ENCODE data around the gene CMYA5. TPM values are rescaled to one million over a fixed set of nuclear protein-coding genes. Genes with fewer than 3 reads are reported as not detected.

Gene CMYA5
- total RNA-seq, 2 donors from 2014 or later: 1.6 to 3.3 TPM

GRCh38 chr5:79792463-79792862 lies 102.8 kb downstream of the CMYA5 start:
- intact Hi-C loops (cut with DNase I): no loop called here
- TF ChIP-seq POLR2A (IDR thresholded peaks at IDR 0.05): no peak
- no peak for TF ChIP-seq CTCF (IDR thresholded peaks at IDR 0.05)

GRCh38 chr5:79793304-79793703 lies 103.7 kb downstream of the CMYA5 start:
- intact Hi-C loops (cut with DNase I): no loop called here
- Histone ChIP-seq H3K27me3 (no peaks in the 10 kb centered on the region), H3K27ac (no peak overlapping the region), H3K4me3 (no peak overlapping the region), H3K9me3 (no peaks in the 10 kb centered on the region), H3K4me1 (no peaks in the 10 kb centered on the region), H3K36me3 (replicated peaks in 1 of 2; ENCODE audit: insufficient read depth in 1 of 2, low read depth in 2 of 2) (no peaks in the 10 kb centered on the region)
- ATAC-seq (no peak), DNase-seq (no peak)
- TF ChIP-seq POLR2A (IDR thresholded peaks at IDR 0.05) (no peak), CTCF (IDR thresholded peaks at IDR 0.05) (no peak)
- 86 to 90% methylated on average over 5 to 7 of the region's 7 CpGs for WGBS, 2 donors

More at GRCh38 chr5:79792463-79792862, 102.8 kb downstream of the CMYA5 start:
- H3K27ac ChIP-seq: no peak overlapping the region
- no peak overlapping the region for H3K4me3 ChIP-seq
- ATAC-seq (no peak), DNase-seq (no peak)
- H3K4me1 ChIP-seq: no peaks in the 10 kb centered on the region
- no peaks in the 10 kb centered on the region for H3K36me3 ChIP-seq (replicated peaks in 1 of 2; ENCODE audit: insufficient read depth in 1 of 2, low read depth in 2 of 2)
- H3K27me3 ChIP-seq: no peaks in the 10 kb centered on the region
- H3K9me3 ChIP-seq: no peaks in the 10 kb centered on the region

- ATAC-seq (no peak), DNase-seq (no peak)
- Histone ChIP-seq H3K36me3 (replicated peaks in 1 of 2; ENCODE audit: insufficient read depth in 1 of 2, low read depth in 2 of 2) (no peaks in the 10 kb centered on the region), H3K27ac (no peak overlapping the region), H3K27me3 (no peaks in the 10 kb centered on the region), H3K4me3 (no peak overlapping the region), H3K4me1 (no peaks in the 10 kb centered on the region), H3K9me3 (no peaks in the 10 kb centered on the region)
- TF ChIP-seq POLR2A (IDR thresholded peaks at IDR 0.05): no peak
- no peak for TF ChIP-seq CTCF (IDR thresholded peaks at IDR 0.05)
- intact Hi-C loops (cut with DNase I): no loop called here
Measured at GRCh38 chr5:79793722-79794121, 104.1 kb downstream of the CMYA5 start.

DNA sequence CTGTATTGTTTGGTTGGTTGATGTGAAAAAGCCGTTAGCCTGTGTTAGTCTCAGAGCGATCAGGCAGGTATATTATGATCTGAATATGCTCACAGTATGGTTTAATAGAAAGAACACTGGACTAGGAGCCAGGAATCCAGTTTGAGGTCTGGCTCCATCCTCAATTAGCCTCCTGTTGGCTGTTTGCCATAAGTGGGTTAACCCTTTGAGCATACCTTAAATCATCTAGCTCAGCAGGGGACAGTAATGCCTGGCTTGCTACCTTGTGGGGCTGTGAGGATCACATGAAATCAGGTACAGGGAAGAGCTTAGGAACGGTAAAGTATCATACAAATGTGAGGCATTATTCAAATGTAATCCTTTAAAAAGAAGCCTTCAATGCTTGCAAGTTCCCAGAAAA lies 104.7 kb downstream of the CMYA5 start:
- no peak overlapping the region for H3K27ac ChIP-seq
- H3K4me3 ChIP-seq: no peak overlapping the region
- WGBS, 2 donors: 90 to 95% methylated on average over 3 of the region's 3 CpGs
- no peaks in the 10 kb centered on the region for H3K27me3 ChIP-seq
- ATAC-seq (no peak), DNase-seq (no peak)
- no peaks in the 10 kb centered on the region for H3K4me1 ChIP-seq
- H3K36me3 ChIP-seq (replicated peaks in 1 of 2; ENCODE audit: insufficient read depth in 1 of 2, low read depth in 2 of 2): no peaks in the 10 kb centered on the region
- no peaks in the 10 kb centered on the region for H3K9me3 ChIP-seq
- TF ChIP-seq CTCF (IDR thresholded peaks at IDR 0.05) (no peak), POLR2A (IDR thresholded peaks at IDR 0.05) (no peak)
- intact Hi-C loops (cut with DNase I): no loop called here

- Histone ChIP-seq H3K4me1 (no peaks in the 10 kb centered on the region), H3K27ac (no peak overlapping the region), H3K9me3 (no peaks in the 10 kb centered on the region), H3K27me3 (no peaks in the 10 kb centered on the region), H3K4me3 (no peak overlapping the region), H3K36me3 (replicated peaks in 1 of 2; ENCODE audit: insufficient read depth in 1 of 2, low read depth in 2 of 2) (no peaks in the 10 kb centered on the region)
- peak; percentile 18 to 40 (median 31) for DNase-seq
- intact Hi-C loops (cut with DNase I): no loop called here
- no peak for TF ChIP-seq CTCF (IDR thresholded peaks at IDR 0.05)
- no peak for TF ChIP-seq POLR2A (IDR thresholded peaks at IDR 0.05)
- no peak for ATAC-seq
- 71 to 80% methylated on average over 6 to 8 of the region's 8 CpGs for WGBS, 2 donors
Measured at GRCh38 chr5:79795764-79796398, 106.2 kb downstream of the CMYA5 start.
